ENCODE measurements around the gene SLC2A1. TPM values are rescaled to one million over a fixed set of nuclear protein-coding genes. Genes with fewer than 3 reads are reported as not detected.

SLC2A1 gene
- total and polyA plus RNA-seq, 2 of the 13 experiments (the other 11 are each of a cell fraction or from before 2014, with no cell fraction given), result 125 to 423 TPM

DNA sequence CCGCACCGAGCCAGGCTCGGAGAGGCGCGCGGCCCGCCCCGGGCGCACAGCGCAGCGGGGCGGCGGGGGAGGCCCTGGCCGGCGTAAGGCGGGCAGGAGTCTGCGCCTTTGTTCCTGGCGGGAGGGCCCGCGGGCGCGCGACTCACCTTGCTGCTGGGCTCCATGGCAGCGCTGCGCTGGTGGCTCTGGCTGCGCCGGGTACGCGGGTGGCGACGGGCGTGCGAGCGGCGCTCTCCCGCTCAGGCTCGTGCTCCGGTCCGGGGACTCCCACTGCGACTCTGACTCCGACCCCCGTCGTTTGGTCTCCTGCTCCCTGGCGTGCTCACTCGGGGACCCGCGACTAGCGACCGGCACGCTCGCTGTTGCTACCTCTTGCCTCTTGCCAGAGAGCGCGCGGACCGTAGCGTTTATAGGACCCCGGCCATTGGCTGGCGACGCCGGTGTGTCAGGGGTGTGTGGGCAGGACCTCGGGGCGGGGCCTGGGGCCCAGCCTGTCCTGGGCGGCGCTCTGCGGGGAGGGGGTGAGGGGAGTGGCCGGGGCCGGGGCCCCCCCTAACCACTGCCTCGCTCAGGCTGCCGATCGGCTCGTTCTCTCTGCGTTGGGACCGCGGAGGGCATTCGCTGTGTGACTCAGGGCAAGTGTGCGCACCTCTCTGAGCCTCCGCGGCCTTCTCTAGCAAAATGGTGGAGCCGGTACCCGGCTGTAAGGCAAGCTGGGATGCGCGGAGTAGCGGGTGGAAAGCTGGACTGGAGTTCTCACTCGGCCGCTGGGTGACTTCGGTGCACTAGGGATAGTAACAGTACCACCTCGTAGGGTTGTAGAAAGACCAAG is at the start of gene SLC2A1 (continued):
- TF ChIP-seq TGIF2 (CRISPR knock-in tag; IDR thresholded peaks at IDR 0.05) (no peak; the same call in 1 of the 2 replicates), POLR2AphosphoS5 (IDR thresholded peaks at IDR 0.05; ENCODE audit: low read depth, low read length) (peak; percentile 98), ZNF431 (CRISPR knock-in tag; IDR thresholded peaks at IDR 0.05; ENCODE audit: borderline replicate concordance, low read depth) (no peak; the same call in 1 of the 2 replicates), FOXK1 (CRISPR knock-in tag; IDR thresholded peaks at IDR 0.05; ENCODE audit: borderline replicate concordance, low read depth) (0 out of 2 replicates have a peak, but pooled peaks have one; percentile 47), ZNF441 (CRISPR knock-in tag; IDR thresholded peaks at IDR 0.05; ENCODE audit: borderline replicate concordance) (peak; percentile 17; the same call in 1 of the 2 replicates), HNRNPLL (IDR thresholded peaks at IDR 0.05; ENCODE audit: low read depth, low read length, poor library complexity, severe bottlenecking) (peak; percentile 96), EP300 (IDR thresholded peaks at IDR 0.05; ENCODE audit: low read depth in 2 of 2, low read length in 2 of 2) (no peak), EP300 (CRISPR knock-in tag; IDR thresholded peaks at IDR 0.05; ENCODE audit: borderline replicate concordance) (peak; percentile 33; the same call in 1 of the 2 replicates), ZNF280D (CRISPR knock-in tag; IDR thresholded peaks at IDR 0.05) (0 out of 2 replicates have a peak, but pooled peaks have one; percentile 49), AHR (CRISPR knock-in tag; IDR thresholded peaks at IDR 0.05) (0 out of 2 replicates have a peak, but pooled peaks have one; percentile 17), KMT2A (CRISPR knock-in tag; IDR thresholded peaks at IDR 0.05) (peak; percentile 34; the same call in 1 of the 2 replicates), ZBTB42 (CRISPR knock-in tag; IDR thresholded peaks at IDR 0.05) (0 out of 2 replicates have a peak, but pooled peaks have one; percentile 62), ZNF672 (CRISPR knock-in tag; IDR thresholded peaks at IDR 0.05) (no peak)
- TF ChIP-seq, protein P1, sequence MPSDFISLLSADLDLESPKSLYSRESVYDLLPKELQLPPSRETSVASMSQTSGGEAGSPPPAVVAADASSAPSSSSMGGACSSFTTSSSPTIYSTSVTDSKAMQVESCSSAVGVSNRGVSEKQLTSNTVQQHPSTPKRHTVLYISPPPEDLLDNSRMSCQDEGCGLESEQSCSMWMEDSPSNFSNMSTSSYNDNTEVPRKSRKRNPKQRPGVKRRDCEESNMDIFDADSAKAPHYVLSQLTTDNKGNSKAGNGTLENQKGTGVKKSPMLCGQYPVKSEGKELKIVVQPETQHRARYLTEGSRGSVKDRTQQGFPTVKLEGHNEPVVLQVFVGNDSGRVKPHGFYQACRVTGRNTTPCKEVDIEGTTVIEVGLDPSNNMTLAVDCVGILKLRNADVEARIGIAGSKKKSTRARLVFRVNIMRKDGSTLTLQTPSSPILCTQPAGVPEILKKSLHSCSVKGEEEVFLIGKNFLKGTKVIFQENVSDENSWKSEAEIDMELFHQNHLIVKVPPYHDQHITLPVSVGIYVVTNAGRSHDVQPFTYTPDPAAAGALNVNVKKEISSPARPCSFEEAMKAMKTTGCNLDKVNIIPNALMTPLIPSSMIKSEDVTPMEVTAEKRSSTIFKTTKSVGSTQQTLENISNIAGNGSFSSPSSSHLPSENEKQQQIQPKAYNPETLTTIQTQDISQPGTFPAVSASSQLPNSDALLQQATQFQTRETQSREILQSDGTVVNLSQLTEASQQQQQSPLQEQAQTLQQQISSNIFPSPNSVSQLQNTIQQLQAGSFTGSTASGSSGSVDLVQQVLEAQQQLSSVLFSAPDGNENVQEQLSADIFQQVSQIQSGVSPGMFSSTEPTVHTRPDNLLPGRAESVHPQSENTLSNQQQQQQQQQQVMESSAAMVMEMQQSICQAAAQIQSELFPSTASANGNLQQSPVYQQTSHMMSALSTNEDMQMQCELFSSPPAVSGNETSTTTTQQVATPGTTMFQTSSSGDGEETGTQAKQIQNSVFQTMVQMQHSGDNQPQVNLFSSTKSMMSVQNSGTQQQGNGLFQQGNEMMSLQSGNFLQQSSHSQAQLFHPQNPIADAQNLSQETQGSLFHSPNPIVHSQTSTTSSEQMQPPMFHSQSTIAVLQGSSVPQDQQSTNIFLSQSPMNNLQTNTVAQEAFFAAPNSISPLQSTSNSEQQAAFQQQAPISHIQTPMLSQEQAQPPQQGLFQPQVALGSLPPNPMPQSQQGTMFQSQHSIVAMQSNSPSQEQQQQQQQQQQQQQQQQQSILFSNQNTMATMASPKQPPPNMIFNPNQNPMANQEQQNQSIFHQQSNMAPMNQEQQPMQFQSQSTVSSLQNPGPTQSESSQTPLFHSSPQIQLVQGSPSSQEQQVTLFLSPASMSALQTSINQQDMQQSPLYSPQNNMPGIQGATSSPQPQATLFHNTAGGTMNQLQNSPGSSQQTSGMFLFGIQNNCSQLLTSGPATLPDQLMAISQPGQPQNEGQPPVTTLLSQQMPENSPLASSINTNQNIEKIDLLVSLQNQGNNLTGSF (CRISPR knock-in tag; IDR thresholded peaks at IDR 0.05), result no peak
- TF ChIP-seq, protein P2, sequence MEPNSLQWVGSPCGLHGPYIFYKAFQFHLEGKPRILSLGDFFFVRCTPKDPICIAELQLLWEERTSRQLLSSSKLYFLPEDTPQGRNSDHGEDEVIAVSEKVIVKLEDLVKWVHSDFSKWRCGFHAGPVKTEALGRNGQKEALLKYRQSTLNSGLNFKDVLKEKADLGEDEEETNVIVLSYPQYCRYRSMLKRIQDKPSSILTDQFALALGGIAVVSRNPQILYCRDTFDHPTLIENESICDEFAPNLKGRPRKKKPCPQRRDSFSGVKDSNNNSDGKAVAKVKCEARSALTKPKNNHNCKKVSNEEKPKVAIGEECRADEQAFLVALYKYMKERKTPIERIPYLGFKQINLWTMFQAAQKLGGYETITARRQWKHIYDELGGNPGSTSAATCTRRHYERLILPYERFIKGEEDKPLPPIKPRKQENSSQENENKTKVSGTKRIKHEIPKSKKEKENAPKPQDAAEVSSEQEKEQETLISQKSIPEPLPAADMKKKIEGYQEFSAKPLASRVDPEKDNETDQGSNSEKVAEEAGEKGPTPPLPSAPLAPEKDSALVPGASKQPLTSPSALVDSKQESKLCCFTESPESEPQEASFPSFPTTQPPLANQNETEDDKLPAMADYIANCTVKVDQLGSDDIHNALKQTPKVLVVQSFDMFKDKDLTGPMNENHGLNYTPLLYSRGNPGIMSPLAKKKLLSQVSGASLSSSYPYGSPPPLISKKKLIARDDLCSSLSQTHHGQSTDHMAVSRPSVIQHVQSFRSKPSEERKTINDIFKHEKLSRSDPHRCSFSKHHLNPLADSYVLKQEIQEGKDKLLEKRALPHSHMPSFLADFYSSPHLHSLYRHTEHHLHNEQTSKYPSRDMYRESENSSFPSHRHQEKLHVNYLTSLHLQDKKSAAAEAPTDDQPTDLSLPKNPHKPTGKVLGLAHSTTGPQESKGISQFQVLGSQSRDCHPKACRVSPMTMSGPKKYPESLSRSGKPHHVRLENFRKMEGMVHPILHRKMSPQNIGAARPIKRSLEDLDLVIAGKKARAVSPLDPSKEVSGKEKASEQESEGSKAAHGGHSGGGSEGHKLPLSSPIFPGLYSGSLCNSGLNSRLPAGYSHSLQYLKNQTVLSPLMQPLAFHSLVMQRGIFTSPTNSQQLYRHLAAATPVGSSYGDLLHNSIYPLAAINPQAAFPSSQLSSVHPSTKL (CRISPR knock-in tag; IDR thresholded peaks at IDR 0.05), result peak; percentile 22; the same call in 1 of the 2 replicates
